ENCODE measurements around the gene USP17L28.
"Not testable (repeated sequence)": the region's sequence is repeated elsewhere in the genome, so short reads cannot be mapped to it uniquely, and the experiment has no call there.

USP17L28 gene

GRCh38 chr4:9348593-9348992 is at the start of gene USP17L28:
Gene USP17L28 (plus strand): TSS chr4:9348893. CDS start chr4:9348893, 0 bp downstream.
- in situ Hi-C loops (cut with MboI; ENCODE audit: low sequenced_read_pairs): not testable (repeated sequence)

- in situ Hi-C loops (cut with MboI; ENCODE audit: low sequenced_read_pairs): not testable (repeated sequence)
Observed at GRCh38 chr4:9324191-9324590, 24.5 kb upstream of the USP17L28 start.

- in situ Hi-C loops (cut with MboI; ENCODE audit: low sequenced_read_pairs): not testable (repeated sequence)
Observed at GRCh38 chr4:9324865-9325264, 23.8 kb upstream of the USP17L28 start, which contains the start of gene USP17L24. Gene USP17L24 (plus strand): TSS chr4:9325165. CDS start chr4:9325165, 0 bp downstream.

GRCh38 chr4:9329611-9330010 is 19.1 kb upstream of the USP17L28 start, which contains the start of gene USP17L25:
Gene USP17L25 (plus strand): TSS chr4:9329911. CDS start chr4:9329911, 0 bp downstream.
- in situ Hi-C loops (cut with MboI; ENCODE audit: low sequenced_read_pairs): not testable (repeated sequence)

GRCh38 chr4:9334358-9334757 is 14.3 kb upstream of the USP17L28 start, which contains the start of gene USP17L26:
Gene USP17L26 (plus strand): TSS chr4:9334658. CDS start chr4:9334658, 0 bp downstream.
- in situ Hi-C loops (cut with MboI; ENCODE audit: low sequenced_read_pairs): not testable (repeated sequence)

GRCh38 chr4:9339103-9339502 is 9.6 kb upstream of the USP17L28 start, which contains the start of gene USP17L5:
Gene USP17L5 (plus strand): TSS chr4:9339403. CDS start chr4:9339403, 0 bp downstream.
- in situ Hi-C loops (cut with MboI; ENCODE audit: low sequenced_read_pairs): not testable (repeated sequence)

GRCh38 chr4:9343848-9344247 is 4.8 kb upstream of the USP17L28 start, which contains the start of gene USP17L27:
Gene USP17L27 (plus strand): TSS chr4:9344148. CDS start chr4:9344148, 0 bp downstream.
- in situ Hi-C loops (cut with MboI; ENCODE audit: low sequenced_read_pairs): not testable (repeated sequence)

GRCh38 chr4:9350866-9351265 is 2.2 kb downstream of the USP17L28 start:
- in situ Hi-C loops (cut with MboI; ENCODE audit: low sequenced_read_pairs): not testable (repeated sequence)

GRCh38 chr4:9353338-9353737 is 4.6 kb downstream of the USP17L28 start, which contains the start of gene USP17L29:
Gene USP17L29 (plus strand): TSS chr4:9353638. CDS start chr4:9353638, 0 bp downstream.
- in situ Hi-C loops (cut with MboI; ENCODE audit: low sequenced_read_pairs): not testable (repeated sequence)

GRCh38 chr4:9362829-9363228 is 14.1 kb downstream of the USP17L28 start, which contains the start of gene USP17L30:
Gene USP17L30 (plus strand): TSS chr4:9363129. CDS start chr4:9363129, 0 bp downstream.
- in situ Hi-C loops (cut with MboI; ENCODE audit: low sequenced_read_pairs): not testable (repeated sequence)

GRCh38 chr4:9379881-9380280 is 31.2 kb downstream of the USP17L28 start:
- in situ Hi-C loops (cut with MboI; ENCODE audit: low sequenced_read_pairs): not testable (repeated sequence)

GRCh38 chr4:9381012-9381534 is 32.4 kb downstream of the USP17L28 start:
- in situ Hi-C loops (cut with MboI; ENCODE audit: low sequenced_read_pairs): not testable (repeated sequence)

- in situ Hi-C loops (cut with MboI; ENCODE audit: low sequenced_read_pairs): no loop called here
Observed at GRCh38 chr4:9384126-9384525, 35.4 kb downstream of the USP17L28 start.

- in situ Hi-C loops (cut with MboI; ENCODE audit: low sequenced_read_pairs): not testable (repeated sequence)
Observed at GRCh38 chr4:9389001-9389400, 40.3 kb downstream of the USP17L28 start.

Measured in hTERT RPE-1 (cell line).